ENCODE results near the gene RNLS.

Gene RNLS

DNA sequence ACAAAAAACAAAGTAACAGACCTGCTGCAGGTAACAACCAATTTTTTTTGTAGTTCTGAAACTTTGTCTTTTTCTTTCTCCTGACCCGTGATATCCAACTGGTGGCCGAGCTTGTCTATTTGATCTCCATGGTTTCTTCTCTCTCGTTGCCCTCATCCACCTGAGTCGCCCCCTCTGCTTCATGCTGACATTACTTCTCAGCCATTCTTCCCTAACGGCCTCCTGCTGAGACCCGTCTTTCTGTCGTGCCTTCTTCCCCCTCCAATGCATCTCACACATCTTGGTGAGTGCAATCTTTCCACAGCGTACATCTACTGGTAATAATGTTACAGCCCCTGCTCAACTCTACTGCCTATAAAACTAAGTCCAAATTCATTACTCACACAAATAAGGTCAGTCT is 352.9 kb downstream of the RNLS start:
- DNase-seq (ENCODE audit: low read depth) = no peak

GRCh38 chr10:88228130-88228529 is 355.0 kb downstream of the RNLS start:
- DNase-seq (ENCODE audit: low read depth) = no peak

- no peak for DNase-seq (ENCODE audit: low read depth)
Measured at GRCh38 chr10:88227342-88228018, 355.6 kb downstream of the RNLS start.

DNA sequence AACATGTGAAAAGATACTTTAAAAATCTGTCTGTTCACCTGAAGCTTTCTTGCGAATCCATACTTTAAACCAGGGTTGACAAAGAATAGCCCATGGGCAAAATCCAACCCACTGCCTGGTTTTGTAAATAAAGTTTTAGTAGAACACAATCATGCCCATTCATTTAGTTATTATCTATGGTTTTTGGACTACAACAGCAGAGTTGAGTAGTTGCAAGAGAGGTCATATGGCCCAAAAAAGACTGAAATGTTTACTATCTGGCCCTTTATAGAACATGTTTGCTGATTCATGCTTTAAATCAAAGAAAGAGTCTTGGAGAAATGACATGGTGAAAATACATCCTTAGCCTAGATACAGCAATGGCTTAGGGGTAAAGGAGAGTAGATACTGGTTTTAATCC is 356.2 kb downstream of the RNLS start:
- DNase-seq (ENCODE audit: low read depth) = no peak

GRCh38 chr10:88226071-88226659 is 357.0 kb downstream of the RNLS start:
- no peak for DNase-seq (ENCODE audit: low read depth)

Measured in GM04503 (cell line).